Esophagus squamous epithelium (tissue), 5 donors: Measurements from ENCODE around the gene PYGB. TPM values are rescaled to one million over a fixed set of nuclear protein-coding genes. Genes with fewer than 3 reads are reported as not detected.
"Not testable (repeated sequence)": the region's sequence is repeated elsewhere in the genome, so short reads cannot be mapped to it uniquely, and the experiment has no call there.

Experiments
- DNase-seq: peaks from one replicate; lab custom pipeline; 2025; lab: John Stamatoyannopoulos, UW
- H3K27ac ChIP-seq, 4 donors: fragments of 200-600 bp; sonication (generic); one replicate each; pipeline ENCODE4 v1.5.1; 2016 to 2019; ENCODE audit warnings: mild to moderate bottlenecking in 1 of 4
- H3K27me3 ChIP-seq, 4 donors: fragments of 200-600 bp; sonication (generic); 1 replicate in 3 of 4; 2 replicates in 1 of 4; pipeline versions ENCODE4 v1.5.1 to v1.6.0; 2017 to 2021; ENCODE audit warnings: antibody characterized with exemption in 1 of 4
- H3K36me3 ChIP-seq, 3 donors: fragments of 200-600 bp; sonication (generic); one replicate each; pipeline ENCODE4 v1.5.1; 2016 to 2019
- H3K4me1 ChIP-seq, 3 donors: fragments of 200-600 bp; sonication (generic); one replicate each; pipeline ENCODE4 v1.5.1; 2017 to 2019
- H3K4me3 ChIP-seq, 4 donors: fragments of 200-600 bp; sonication (generic); 1 replicate in 3 of 4; 2 replicates in 1 of 4; pipeline ENCODE4 v1.5.1; 2016 to 2019; ENCODE audit warnings: mild to moderate bottlenecking in 2 of 4, moderate library complexity in 1 of 4
- H3K9me3 ChIP-seq, 3 donors: fragments of 200-600 bp; sonication (generic); one replicate each; pipeline ENCODE4 v1.5.1; 2016 to 2019
- POLR2A ChIP-seq, 4 donors: fragments of 450-650 bp; IDR thresholded peaks; one replicate each; pipeline ENCODE4 v1.6.1; 2017; ENCODE audit warnings: antibody characterized with exemption in 4 of 4, mild to moderate bottlenecking in 4 of 4, moderate library complexity in 3 of 4
- WGBS, 2 donors: methylation state at CpG; one replicate each; pipeline ENCODE4 v1.1.5; 2018; 5-methylcytosine and 5-hydroxymethylcytosine counted together
- intact Hi-C: fragments of 100-400 bp; cut with DNase I; formaldehyde crosslinking; loops from one replicate; pipeline ENCODE4 v1.15.0; 2022
- total RNA-seq, 4 donors: library from RNA; depleted of rRNA; stranded (reverse); fragments of >200 nt; gene quantifications; one replicate each; pipeline ENCODE4 v1.1.0, GENCODE V29; 2016
- TF ChIP-seq, protein P1 (sequence below), 6 experiments: fragments of 450-650 bp in 4 of 6; fragments of 200-600 bp in 2 of 6; sonication (generic) in 2 of 6; IDR thresholded peaks; one replicate each; pipeline ENCODE4 v1.5.1; 2016 to 2019; ENCODE audit warnings: antibody characterized with exemption in 6 of 6, mild to moderate bottlenecking in 4 of 6, moderate library complexity in 4 of 6
- donor health status: DM: yes; HTN: yes; CAD: no.

The PYGB gene
- total RNA-seq, 4 donors from 2014 or later = 70.8 to 127 (median 95.6) TPM

DNA sequence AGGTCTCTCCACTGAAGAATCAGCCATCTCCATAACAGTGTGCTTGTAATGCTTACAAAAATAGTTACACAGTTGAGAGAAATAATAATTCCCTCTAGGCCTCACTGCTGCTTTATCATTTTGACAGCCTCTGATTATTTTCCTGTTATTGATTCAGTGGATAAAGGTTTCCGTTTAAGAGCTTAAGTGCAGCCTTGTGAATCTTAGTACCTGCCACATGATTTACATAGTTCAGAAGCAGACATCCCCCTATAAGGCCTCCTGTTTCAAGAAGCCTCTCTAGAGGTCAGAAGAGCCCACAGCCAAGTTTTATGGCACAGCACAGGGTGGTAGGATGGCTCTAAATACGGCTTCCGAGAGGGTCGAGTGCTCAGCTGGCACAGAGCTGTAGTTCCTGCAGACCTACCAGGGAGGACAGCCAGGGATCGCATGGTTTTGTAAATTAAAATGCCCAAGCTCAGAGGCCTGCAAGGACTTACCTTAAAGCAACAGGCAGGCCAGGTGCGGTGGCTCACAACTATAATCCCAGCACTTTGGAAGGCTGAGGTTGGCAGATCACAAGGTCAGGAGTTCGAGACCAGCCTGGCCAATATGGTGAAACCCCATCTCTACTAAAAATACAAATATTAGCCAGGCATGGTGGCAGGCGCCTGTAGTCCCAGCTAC, 17.6 kb upstream of the PYGB start:
- TF ChIP-seq POLR2A (IDR thresholded peaks at IDR 0.05) = no peak
- TF ChIP-seq, protein P1, sequence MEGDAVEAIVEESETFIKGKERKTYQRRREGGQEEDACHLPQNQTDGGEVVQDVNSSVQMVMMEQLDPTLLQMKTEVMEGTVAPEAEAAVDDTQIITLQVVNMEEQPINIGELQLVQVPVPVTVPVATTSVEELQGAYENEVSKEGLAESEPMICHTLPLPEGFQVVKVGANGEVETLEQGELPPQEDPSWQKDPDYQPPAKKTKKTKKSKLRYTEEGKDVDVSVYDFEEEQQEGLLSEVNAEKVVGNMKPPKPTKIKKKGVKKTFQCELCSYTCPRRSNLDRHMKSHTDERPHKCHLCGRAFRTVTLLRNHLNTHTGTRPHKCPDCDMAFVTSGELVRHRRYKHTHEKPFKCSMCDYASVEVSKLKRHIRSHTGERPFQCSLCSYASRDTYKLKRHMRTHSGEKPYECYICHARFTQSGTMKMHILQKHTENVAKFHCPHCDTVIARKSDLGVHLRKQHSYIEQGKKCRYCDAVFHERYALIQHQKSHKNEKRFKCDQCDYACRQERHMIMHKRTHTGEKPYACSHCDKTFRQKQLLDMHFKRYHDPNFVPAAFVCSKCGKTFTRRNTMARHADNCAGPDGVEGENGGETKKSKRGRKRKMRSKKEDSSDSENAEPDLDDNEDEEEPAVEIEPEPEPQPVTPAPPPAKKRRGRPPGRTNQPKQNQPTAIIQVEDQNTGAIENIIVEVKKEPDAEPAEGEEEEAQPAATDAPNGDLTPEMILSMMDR (IDR thresholded peaks at IDR 0.05) = no peak
- intact Hi-C loops = no loop called here
- no peak for DNase-seq
- H3K27ac ChIP-seq = peak overlapping the region; percentile 16 to 77 (median 66)
- no peaks in the 10 kb centered on the region for H3K9me3 ChIP-seq
- no peak overlapping the region for H3K4me3 ChIP-seq
- WGBS, 2 donors = 48 to 68% methylated on average over 2 to 7 of the region's 8 CpGs
- no peaks in the 10 kb centered on the region for H3K27me3 ChIP-seq
- H3K36me3 ChIP-seq = peaks cover 0 to 8% (median 4%) of the 10 kb centered on the region in 3 donors
- peaks cover 11 to 59% (median 26%) of the 10 kb centered on the region in 3 donors for H3K4me1 ChIP-seq

DNA sequence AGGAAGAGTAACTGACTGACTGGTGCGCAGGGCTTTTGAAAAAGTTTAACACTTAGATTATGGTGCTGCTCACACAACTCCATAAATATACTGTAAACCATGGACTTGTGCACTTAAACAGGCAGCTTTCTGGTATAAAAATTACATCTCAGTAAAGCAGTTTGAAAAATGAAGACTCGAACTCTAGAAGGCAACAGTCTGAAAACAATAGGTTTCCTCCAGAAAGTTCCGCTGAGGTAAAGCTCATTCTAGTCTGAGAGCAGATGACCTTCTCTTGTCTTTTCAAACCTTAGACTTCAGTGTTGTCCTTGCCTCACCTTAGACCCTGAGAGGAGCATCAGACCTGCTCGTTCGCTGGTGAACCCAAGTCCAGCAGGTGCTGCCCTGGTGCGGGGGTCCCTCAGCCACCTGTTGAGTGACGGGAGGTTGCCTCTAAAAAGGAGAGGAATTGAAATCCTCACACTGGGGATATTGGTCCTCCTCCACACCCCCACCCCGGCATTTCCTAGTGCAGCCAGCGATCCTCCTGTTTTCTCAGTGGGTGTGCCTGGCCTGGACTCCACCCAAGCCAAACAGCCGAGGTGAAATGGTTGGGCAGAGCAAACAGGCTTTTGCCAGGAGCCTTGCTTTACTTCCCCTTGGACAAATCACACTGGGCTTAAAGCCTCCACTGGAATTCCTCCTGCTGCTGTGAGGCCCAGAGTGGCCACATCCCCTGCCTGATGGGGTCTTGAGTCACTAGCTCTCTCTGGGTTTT, 14.7 kb upstream of the PYGB start:
- Histone ChIP-seq H3K27ac (peak overlapping the region; percentile 54 to 71 (median 61)), H3K27me3 (no peaks in the 10 kb centered on the region), H3K36me3 (no peaks in the 10 kb centered on the region), H3K4me3 (no peak overlapping the region), H3K4me1 (peaks cover 26 to 69% (median 33%) of the 10 kb centered on the region in 3 donors), H3K9me3 (no peaks in the 10 kb centered on the region)
- 50 to 54% methylated on average over 7 to 8 of the region's 10 CpGs for WGBS, 2 donors
- TF ChIP-seq, protein P1 (IDR thresholded peaks at IDR 0.05) = peak in 1 of 6 experiments; percentile 13
- no peak for TF ChIP-seq POLR2A (IDR thresholded peaks at IDR 0.05)
- intact Hi-C loops = no loop called here
- no peak for DNase-seq

DNA sequence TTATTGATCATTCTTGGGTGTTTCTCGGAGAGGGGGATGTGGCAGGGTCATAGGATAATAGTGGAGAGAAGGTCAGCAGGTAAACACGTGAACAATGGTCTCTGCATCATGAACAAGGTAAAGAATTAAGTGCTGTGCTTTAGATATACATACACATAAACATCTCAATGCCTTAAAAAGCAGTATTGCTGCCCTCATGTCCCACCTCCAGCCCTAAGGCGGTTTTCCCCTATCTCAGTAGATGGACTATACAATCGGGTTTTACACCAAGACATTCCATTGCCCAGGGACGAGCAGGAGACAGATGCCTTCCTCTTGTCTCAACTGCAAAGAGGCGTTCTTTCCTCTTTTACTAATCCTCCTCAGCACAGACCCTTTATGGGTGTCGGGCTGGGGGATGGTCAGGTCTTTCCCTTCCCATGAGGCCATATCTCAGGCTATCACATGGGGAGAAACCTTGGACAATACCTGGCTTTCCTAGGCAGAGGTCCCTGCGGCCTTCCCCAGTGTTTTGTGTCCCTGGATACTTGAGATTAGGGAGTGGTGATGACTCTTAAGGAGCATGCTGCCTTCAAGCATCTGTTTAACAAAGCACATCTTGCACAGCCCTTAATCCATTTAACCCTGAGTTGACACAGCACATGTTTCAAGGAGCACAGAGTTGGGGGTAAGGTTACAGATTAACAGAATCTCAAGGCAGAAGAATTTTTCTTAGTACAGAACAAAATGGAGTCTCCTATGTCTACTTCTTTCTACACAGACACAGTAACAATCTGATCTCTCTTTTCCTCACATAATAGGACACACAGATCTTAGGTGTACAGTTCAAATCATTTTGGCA, 13.7 kb upstream of the PYGB start:
- 53 to 55% methylated on average over 7 of the region's 8 CpGs for WGBS, 2 donors

DNA sequence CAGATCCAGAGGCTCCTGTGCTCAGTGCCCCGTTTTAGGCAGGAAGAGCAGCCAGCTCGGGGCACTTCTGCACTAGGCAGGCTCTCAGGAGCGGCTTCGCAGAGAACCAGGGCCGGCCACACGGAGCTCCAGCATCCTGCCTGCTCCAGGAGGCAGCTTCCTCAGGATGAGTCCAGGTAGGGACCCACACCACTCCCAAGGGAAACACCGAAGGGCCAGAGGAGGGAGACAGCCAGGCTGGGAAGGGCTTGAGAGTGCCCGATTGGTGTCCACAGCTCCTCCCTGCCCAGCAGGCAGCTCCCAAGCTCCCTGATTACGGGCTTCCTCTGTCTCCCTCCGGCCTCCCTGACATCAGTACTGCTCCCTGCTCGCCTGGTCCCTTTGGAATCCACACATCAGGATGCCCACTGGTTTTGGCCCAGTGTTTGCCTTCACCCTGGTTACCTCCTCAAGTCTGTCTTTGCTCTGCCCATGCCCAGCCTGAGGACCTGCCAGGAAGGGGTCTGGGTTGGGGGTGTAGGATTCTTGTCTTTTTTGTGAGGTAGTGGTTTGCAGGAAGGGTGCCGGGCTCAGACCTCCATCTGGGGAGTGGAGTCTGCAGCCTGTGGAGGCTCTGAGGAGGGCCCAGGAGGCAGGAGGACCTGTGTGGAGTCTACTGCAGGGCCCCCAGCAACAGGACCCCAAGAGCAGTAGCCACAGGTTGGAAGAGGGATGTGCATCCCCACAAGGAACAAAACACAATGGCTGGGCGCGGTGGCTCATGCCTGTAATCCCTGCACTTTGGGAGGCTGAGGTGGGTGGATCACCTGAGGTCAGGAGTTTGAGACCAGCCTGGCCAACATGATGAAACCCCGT, 11.2 kb upstream of the PYGB start:
- WGBS, 2 donors = 82 to 85% methylated on average over 8 to 11 of the region's 15 CpGs
- no peaks in the 10 kb centered on the region for H3K9me3 ChIP-seq
- H3K27ac ChIP-seq = peak overlapping the region; percentile 52 to 92 (median 86)
- no peaks in the 10 kb centered on the region for H3K27me3 ChIP-seq
- DNase-seq = no peak
- no peak for TF ChIP-seq POLR2A (IDR thresholded peaks at IDR 0.05)
- TF ChIP-seq, protein P1 (IDR thresholded peaks at IDR 0.05) = no peak
- H3K36me3 ChIP-seq = no peaks in the 10 kb centered on the region
- intact Hi-C loops = no loop called here
- H3K4me3 ChIP-seq = no peak overlapping the region
- H3K4me1 ChIP-seq = peaks cover 32 to 75% (median 40%) of the 10 kb centered on the region in 3 donors

More for the DNA sequence above, 13.7 kb upstream of the PYGB start:
- H3K4me3 ChIP-seq, H3K36me3 ChIP-seq, DNase-seq, H3K9me3 ChIP-seq, H3K27me3 ChIP-seq, intact Hi-C loops: not testable (repeated sequence)
- peaks cover 32 to 79% (median 40%) of the 10 kb centered on the region in 3 donors for H3K4me1 ChIP-seq
- H3K27ac ChIP-seq = peak overlapping the region; percentile 60 to 71 (median 64)
